HEK293T (cell line): Measurements from ENCODE around the gene PLK3.
"Not testable (repeated sequence)": the region's sequence is repeated elsewhere in the genome, so short reads cannot be mapped to it uniquely, and the experiment has no call there.

Experiments
- CTCF ChIA-PET: fragments of 350-600 bp; formaldehyde crosslinking; extraction: SDS; loops from one replicate; lab custom pipeline; 2021; ENCODE audit warnings: antibody characterized with exemption, inconsistent platforms; lab: Yijun Ruan, JAX
- POLR2A ChIA-PET: fragments of 350-600 bp; formaldehyde crosslinking; extraction: SDS; loops from one replicate; lab custom pipeline; 2020; ENCODE audit warnings: antibody characterized with exemption, inconsistent platforms; lab: Yijun Ruan, JAX
- DNase-seq: peaks from one replicate; pipeline ENCODE4 v3.0.0; 2012; ENCODE audit warnings: mixed read lengths; ENCODE audit errors: extremely low spot score
- ARNT ChIP-seq: fragments of 450-650 bp; IDR thresholded peaks from 2 replicates; pipeline ENCODE4 v1.6.1; 2017; ENCODE audit warnings: mild to moderate bottlenecking
- BHLHE40 ChIP-seq: fragments of 450-650 bp; IDR thresholded peaks from 2 replicates; pipeline ENCODE4 v1.6.1; 2016; ENCODE audit warnings: mild to moderate bottlenecking, moderate library complexity, borderline replicate concordance
- CTBP1 ChIP-seq: fragments of 450-650 bp; IDR thresholded peaks from 2 replicates; pipeline ENCODE4 v1.6.1; 2016; ENCODE audit warnings: borderline replicate concordance
- ELF4 ChIP-seq: fragments of 450-650 bp; IDR thresholded peaks from 2 replicates; pipeline ENCODE4 v1.6.1; 2017; ENCODE audit warnings: antibody characterized with exemption
- FOXA1 ChIP-seq: fragments of 450-650 bp; IDR thresholded peaks from 2 replicates; pipeline ENCODE4 v1.6.1; 2016; ENCODE audit warnings: mild to moderate bottlenecking
- FOXK2 ChIP-seq: fragments of 450-650 bp; IDR thresholded peaks from 2 replicates; pipeline ENCODE4 v1.6.1; 2016; ENCODE audit warnings: mild to moderate bottlenecking
- FOXM1 ChIP-seq: fragments of 450-650 bp; IDR thresholded peaks from 2 replicates; pipeline ENCODE4 v1.6.1; 2017; ENCODE audit warnings: mild to moderate bottlenecking, borderline replicate concordance
- HDGF ChIP-seq: fragments of 450-650 bp; IDR thresholded peaks from 2 replicates; pipeline ENCODE4 v1.6.1; 2017; ENCODE audit warnings: antibody characterized with exemption, borderline replicate concordance
- L3MBTL2 ChIP-seq: fragments of 450-650 bp; conservative IDR thresholded peaks from 2 replicates; pipeline ENCODE4 v1.6.1; 2016; ENCODE audit warnings: mild to moderate bottlenecking
- LEF1 ChIP-seq: fragments of 450-650 bp; IDR thresholded peaks from 2 replicates; pipeline ENCODE4 v1.6.1; 2017; ENCODE audit warnings: mild to moderate bottlenecking, borderline replicate concordance
- NFRKB ChIP-seq: fragments of 450-650 bp; IDR thresholded peaks from 2 replicates; pipeline ENCODE4 v1.6.1; 2016; ENCODE audit warnings: mild to moderate bottlenecking, moderate library complexity
- SP1 ChIP-seq: fragments of 450-650 bp; IDR thresholded peaks from 2 replicates; pipeline ENCODE4 v1.6.1; 2017
- SUZ12 ChIP-seq: fragments of 450-650 bp; IDR thresholded peaks from 2 replicates; pipeline ENCODE4 v1.6.1; 2016; ENCODE audit warnings: mild to moderate bottlenecking
- TARDBP ChIP-seq: fragments of 450-650 bp; IDR thresholded peaks from 2 replicates; pipeline ENCODE4 v1.6.1; 2016
- ZNF384 ChIP-seq: fragments of 450-650 bp; IDR thresholded peaks from 2 replicates; pipeline ENCODE4 v1.6.1; 2016
- TF ChIP-seq, protein P1 (sequence below): fragments of 450-650 bp; IDR thresholded peaks from 2 replicates; pipeline ENCODE4 v1.6.1; 2016

The PLK3 gene

DNA sequence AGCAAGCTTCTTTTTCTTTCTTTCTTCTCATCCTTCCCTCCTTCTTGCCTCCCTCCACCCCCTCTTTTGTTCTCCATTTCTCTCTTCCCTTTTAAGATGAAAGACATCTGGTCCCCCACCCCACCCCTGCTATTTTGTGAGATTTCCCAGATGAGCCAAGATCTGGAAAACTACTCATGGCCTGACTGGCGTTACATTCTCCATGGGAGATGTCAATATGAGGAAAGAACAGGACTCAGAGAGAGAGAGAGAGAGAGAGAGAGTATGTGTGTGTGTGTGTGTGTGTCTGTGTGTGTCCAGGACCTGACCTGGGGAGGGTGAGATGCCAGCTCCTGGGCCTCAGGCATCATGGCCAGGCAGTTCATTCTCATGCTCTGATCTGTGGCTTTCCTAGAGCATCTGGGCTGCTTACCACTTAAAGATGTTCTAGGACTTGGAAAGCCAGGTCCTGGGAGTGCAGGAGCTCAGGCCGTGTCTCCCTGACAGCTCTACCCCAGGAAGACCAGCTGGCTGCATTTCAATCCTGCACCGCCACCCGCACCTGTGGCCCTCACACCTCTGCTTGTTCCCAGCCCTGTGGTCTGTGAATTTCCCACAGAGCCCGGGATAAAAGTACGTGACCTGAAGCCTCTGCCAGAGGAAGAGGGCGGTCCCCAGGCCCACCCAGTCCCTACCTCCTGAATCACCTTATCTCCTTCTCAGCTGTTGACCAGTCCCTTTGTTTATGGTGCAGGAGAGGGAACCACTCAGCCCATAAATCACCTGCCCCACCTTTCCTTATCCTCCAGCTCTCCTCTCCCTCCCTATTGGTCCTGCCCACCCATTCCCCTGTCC lies 9.0 kb upstream of the PLK3 start:
- DNase-seq = no peak
- CTCF ChIA-PET = interaction anchor here (0.6 to 1.1 kb wide), 2 partner anchors 22 to 60 kb away, joined by 4 to 7 read pairs; partner anchors contain the start of gene RNU5D-1
- no peak for TF ChIP-seq SP1
- no peak for TF ChIP-seq SUZ12
- no peak for TF ChIP-seq ZNF384
- TF ChIP-seq FOXM1 = no peak
- TF ChIP-seq, protein P1, sequence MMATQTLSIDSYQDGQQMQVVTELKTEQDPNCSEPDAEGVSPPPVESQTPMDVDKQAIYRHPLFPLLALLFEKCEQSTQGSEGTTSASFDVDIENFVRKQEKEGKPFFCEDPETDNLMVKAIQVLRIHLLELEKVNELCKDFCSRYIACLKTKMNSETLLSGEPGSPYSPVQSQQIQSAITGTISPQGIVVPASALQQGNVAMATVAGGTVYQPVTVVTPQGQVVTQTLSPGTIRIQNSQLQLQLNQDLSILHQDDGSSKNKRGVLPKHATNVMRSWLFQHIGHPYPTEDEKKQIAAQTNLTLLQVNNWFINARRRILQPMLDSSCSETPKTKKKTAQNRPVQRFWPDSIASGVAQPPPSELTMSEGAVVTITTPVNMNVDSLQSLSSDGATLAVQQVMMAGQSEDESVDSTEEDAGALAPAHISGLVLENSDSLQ = no peak
- POLR2A ChIA-PET = interaction anchor here (0.6 to 3.0 kb wide), 9 partner anchors 9 to 512 kb away, joined by 3 to 23 read pairs (median 5); partner anchors contain the start of genes DYNLT4, PLK3, RNU5D-1 and RPS8

DNA sequence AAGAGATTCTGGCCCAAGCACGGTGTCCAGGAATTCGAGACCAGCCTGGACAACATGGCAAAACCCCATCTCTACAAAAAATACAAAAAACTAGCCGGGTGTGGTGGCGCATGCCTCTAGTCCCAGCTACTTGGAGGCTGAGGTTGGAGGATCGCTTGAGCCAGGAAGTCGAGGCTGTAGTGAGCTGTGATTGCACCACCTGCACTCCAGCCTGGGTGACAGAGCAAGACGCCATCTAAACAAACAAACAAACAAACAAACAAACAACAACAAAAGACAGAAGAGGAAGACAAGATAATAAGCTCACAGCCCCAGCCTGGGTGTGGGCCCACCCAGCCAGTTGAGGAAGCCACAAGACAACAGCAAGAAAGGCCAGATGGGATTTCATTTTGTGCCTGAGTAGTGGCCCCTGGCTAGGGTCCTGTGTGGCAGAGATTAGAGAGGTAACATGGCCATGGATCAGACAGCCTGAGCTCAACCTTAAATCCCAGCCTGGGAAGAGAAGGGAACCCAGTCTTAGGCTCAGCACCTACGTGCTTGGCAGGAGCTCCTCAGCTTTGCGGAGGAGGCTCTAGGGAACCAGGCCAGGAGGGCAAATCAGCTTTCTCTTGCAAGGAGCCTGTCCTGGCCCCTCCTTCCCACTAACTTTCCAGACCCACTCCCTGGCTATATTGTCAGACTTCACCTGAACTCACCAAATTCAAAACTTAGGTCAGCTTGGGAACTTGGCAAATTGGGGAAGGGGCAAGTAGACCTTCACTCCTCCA lies 7.3 kb upstream of the PLK3 start:
- DNase-seq = no peak
- ChIA-PET POLR2A (interaction anchor here (1.1 to 2.5 kb wide), 11 partner anchors 15 to 547 kb away, joined by 3 to 21 read pairs (median 8); partner anchors contain the start of genes HECTD3, MUTYH, PTCH2 and RNU5D-1), CTCF (interaction anchor here (0.7 to 2.0 kb wide), 8 partner anchors 15 to 226 kb away, joined by 3 to 8 read pairs (median 4); partner anchors contain the start of genes BTBD19, HECTD3 and RNU5D-1)
- TF ChIP-seq CTBP1 = no peak
- TF ChIP-seq FOXA1 = no peak
- no peak for TF ChIP-seq ELF4

DNA sequence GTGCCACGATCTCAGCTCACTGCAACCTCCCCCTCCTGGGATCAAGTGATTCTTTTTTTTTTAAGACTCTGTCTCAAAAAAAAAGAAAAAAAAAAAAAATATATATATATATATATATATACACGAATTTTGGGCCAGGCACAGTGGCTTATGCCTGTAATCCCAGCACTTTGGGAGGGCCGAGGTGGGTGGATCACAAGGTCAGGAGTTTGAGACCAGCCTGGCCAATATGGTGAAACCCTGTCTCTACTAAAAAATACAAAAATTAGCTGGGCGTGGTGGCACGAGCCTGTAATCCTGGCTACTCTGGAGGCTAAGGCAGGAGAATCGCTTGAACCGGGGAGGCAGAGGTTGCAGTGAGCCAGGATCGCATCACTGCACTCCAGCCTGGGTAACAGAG lies 2.3 kb upstream of the PLK3 start:
- POLR2A ChIA-PET = interaction anchor here (0.7 to 1.8 kb wide), 2 partner anchors 10 to 21 kb away, joined by 4 to 8 read pairs; partner anchors contain the start of genes BTBD19 and DYNLT4
- DNase-seq, CTCF ChIA-PET: not testable (repeated sequence)

DNA sequence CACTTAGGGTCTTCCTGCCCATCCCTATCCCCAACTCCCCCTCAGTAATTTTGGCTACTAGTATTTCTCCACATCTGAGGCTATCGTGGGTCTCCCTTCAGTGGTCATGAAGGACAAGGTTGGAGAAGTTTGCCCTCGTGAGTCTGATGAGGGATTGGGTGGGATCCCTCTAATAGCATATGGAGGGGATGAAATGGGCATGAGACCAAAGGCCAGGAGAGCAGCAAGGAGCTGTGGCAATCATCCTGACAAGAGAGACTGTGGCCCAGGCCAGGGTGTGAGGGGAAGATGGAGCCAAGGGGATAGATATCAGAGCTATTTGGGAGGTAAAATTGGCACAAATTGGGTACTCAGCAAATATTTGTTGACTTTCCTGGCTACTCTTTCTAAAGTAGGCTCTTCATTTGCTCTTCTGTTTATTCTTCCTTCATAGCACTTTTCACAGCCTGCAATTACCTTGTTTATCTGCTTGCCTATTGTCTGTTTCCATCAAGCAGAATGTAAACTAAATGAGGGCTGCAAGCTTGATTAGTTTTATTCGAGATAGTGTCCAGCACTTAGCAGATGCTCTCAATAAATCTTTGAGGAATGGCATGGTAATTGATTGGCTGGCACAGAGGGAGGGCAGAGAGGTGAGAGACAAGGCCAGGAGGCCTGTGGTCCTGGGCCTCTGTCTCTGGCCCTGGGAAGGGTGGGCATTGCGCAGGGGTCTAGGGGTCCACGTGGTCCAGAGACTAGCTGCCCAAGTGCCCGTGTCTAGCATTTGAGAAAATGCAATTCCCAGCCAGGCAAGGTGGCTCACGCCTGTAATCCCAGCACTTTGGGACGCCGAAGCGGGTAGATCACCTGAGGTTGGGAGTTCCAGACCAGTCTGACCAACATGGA lies 1.5 kb upstream of the PLK3 start:
- TF ChIP-seq SUZ12 (no peak), TARDBP (no peak), FOXA1 (no peak), SP1 (no peak), L3MBTL2 (no peak)
- ChIA-PET CTCF (interaction anchor here (1.0 kb wide), 1 partner anchor 12 kb away, joined by 3 read pairs; no protein-coding TSS in a partner anchor), POLR2A (interaction anchor here (0.7 to 1.9 kb wide), 5 partner anchors 18 to 213 kb away, joined by 3 to 10 read pairs (median 4); partner anchors contain the start of gene HECTD3)
- DNase-seq = no peak

DNA sequence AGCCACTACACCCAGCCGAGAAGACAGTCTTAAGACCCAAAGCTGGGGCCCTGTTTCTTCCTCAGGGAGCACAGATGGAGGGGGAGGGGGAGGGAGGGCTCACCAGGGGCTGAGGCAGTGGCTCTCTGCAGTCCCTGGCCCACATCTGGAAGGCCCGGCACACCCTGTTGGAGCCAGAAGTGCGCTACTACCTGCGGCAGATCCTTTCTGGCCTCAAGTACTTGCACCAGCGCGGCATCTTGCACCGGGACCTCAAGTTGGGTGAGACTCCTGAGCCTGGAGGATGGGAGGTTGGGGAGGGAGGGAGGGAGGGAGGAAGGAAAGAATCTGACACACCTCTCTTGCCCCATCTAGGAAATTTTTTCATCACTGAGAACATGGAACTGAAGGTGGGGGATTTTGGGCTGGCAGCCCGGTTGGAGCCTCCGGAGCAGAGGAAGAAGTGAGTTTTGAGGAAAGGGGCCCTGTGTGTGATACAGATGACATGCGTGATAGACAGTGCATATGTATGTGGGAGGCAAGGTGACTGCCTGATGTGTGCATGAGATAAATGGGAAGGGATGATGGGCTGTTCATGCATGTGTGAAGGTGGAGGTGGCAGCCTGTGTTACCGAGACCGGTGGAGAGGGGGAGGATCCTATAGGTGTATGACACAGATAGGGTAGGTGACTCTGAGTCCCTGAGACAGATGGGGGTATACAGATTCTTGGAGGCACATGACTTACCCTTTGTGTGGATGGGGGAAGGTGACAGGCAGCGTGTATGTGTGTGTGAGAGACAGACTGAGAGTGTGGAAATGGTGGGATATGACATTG lies 1.5 kb downstream of the PLK3 start:
- ChIA-PET POLR2A (interaction anchor here (1.2 to 2.3 kb wide), 4 partner anchors 12 to 27 kb away, joined by 4 to 29 read pairs (median 8); partner anchors contain the start of gene RPS8), CTCF (interaction anchor here (0.6 to 1.8 kb wide), 2 partner anchors 7 to 21 kb away, joined by 3 to 10 read pairs; partner anchors contain the start of gene BTBD19)
- no peak for DNase-seq
- TF ChIP-seq L3MBTL2 = no peak
- no peak for TF ChIP-seq ARNT
- TF ChIP-seq HDGF = no peak
- TF ChIP-seq SP1 = no peak
- no peak for TF ChIP-seq ELF4
- no peak for TF ChIP-seq SUZ12
- TF ChIP-seq BHLHE40 = no peak
- TF ChIP-seq FOXA1 = no peak

DNA sequence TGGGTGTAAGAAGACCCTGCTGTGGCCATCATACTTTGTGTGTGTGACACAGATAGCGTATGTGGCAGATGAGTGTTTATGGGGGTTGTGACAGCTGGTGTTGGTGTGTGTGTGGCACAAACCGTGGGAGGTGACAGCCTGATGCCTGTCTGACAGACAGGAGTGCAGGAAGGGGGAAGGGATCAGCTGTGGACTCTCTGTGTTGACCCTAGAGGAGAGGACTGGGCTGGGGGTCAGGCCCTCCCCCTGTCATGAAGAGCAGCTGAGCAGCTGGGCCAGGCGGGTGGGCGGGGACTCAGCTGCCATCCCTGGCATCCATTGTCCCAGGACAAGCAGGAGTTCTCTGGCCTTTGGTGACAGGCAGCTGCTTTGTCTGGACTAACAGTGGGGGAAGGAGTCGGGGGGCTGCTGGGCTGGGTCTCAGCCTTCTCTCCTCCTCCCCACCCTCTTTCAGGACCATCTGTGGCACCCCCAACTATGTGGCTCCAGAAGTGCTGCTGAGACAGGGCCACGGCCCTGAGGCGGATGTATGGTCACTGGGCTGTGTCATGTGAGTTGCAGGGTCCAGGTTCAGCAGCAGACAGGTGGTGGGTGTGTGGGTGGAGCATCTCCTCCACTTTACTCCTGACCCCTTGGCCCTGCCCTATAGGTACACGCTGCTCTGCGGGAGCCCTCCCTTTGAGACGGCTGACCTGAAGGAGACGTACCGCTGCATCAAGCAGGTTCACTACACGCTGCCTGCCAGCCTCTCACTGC lies 2.3 kb downstream of the PLK3 start:
- no peak for DNase-seq
- ChIA-PET POLR2A (interaction anchor here (1.2 kb wide), 1 partner anchor 17 kb away, joined by 4 read pairs; no protein-coding TSS in a partner anchor), CTCF (interaction anchor here (0.6 to 1.1 kb wide), 2 partner anchors 18 to 20 kb away, joined by 3 to 4 read pairs; no protein-coding TSS in a partner anchor)
- TF ChIP-seq TARDBP (no peak), CTBP1 (no peak), SUZ12 (no peak), L3MBTL2 (no peak), BHLHE40 (no peak), FOXA1 (no peak), NFRKB (no peak), SP1 (no peak), FOXK2 (no peak), ZNF384 (no peak), LEF1 (no peak), ARNT (no peak), HDGF (no peak), ELF4 (no peak), FOXM1 (no peak)
- TF ChIP-seq, protein P1 = no peak
